A549 (cell line): ENCODE data around the gene GSG1L. TPM values are rescaled to one million over a fixed set of nuclear protein-coding genes. Genes with fewer than 3 reads are reported as not detected.

Experiments
- ATAC-seq, 2 experiments: fragments of 200-7000 bp in 1 of 2; fragments of >200 bp in 1 of 2; cut with Nextera tagmentation in 1 of 2; cut with Tn5 transposase in 1 of 2; 3 replicates each; pipeline versions ENCODE4 v1.8.0 to v1.9.1; 2018 to 2020; ENCODE audit warnings: mild to moderate bottlenecking in 1 of 2, moderate library complexity in 1 of 2
- CTCF ChIA-PET: fragments of 300-600 bp; sonication (Branson Sonifier 250); formaldehyde crosslinking; extraction: SDS; loops from one replicate; lab custom pipeline; 2021; ENCODE audit warnings: antibody characterized with exemption, inconsistent platforms; lab: Yijun Ruan, JAX
- POLR2A ChIA-PET: fragments of 350-600 bp; formaldehyde crosslinking; extraction: SDS; loops from one replicate; lab custom pipeline; 2021; ENCODE audit warnings: antibody characterized with exemption, inconsistent platforms; lab: Yijun Ruan, JAX
- DNase-seq, 2 experiments: peaks; one replicate each; pipeline versions ENCODE4 v3.0.0 to v3.0.0-alpha.2; 2011 to 2016; ENCODE audit warnings: low read depth in 1 of 2, low spot score in 1 of 2
- FAIRE-seq: peaks from 2 replicates; lab custom pipeline; 2011; peaks lifted over from hg19 to GRCh38; lab: Jason Lieb, UNC
- H3K27ac ChIP-seq, 2 experiments: fragments of >200 bp; sonication (Bioruptor Twin); formaldehyde crosslinking; 3 replicates each; pipeline ENCODE4 v1.5.1; 2016 to 2017
- H3K4me1 ChIP-seq: fragments of >200 bp; sonication (Bioruptor Twin); formaldehyde crosslinking; 3 replicates; pipeline ENCODE4 v1.6.1; 2016
- H3K4me2 ChIP-seq: fragments of >200 bp; sonication (Bioruptor Twin); formaldehyde crosslinking; 3 replicates; pipeline ENCODE4 v1.6.1; 2016
- H3K4me3 ChIP-seq: fragments of >200 bp; sonication (Bioruptor Twin); formaldehyde crosslinking; 3 replicates; pipeline ENCODE4 v1.5.1; 2016
- H3K9me3 ChIP-seq: fragments of >200 bp; sonication (Bioruptor Twin); formaldehyde crosslinking; 3 replicates; pipeline ENCODE4 v1.6.1; 2016
- CBX8 ChIP-seq: fragments of 200-600 bp; sonication (generic); IDR thresholded peaks from 2 replicates; pipeline ENCODE4 v1.6.1; 2016
- CHD4 ChIP-seq: fragments of 200-600 bp; sonication (generic); IDR thresholded peaks from 2 replicates; pipeline ENCODE4 v1.6.1; 2016; ENCODE audit warnings: antibody characterized with exemption, mild to moderate bottlenecking, borderline replicate concordance
- E2F6 ChIP-seq: IDR thresholded peaks from 2 replicates; pipeline ENCODE4 v1.6.1; 2012; ENCODE audit warnings: low read depth, borderline replicate concordance
- EHF ChIP-seq: fragments of 250-450 bp; sonication (Bioruptor Pico); IDR thresholded peaks from 2 replicates; pipeline ENCODE4 v1.5.0; 2020; ENCODE audit warnings: mild to moderate bottlenecking
- EHMT2 ChIP-seq: fragments of 200-600 bp; sonication (generic); IDR thresholded peaks from 2 replicates; pipeline ENCODE4 v1.6.1; 2016; ENCODE audit warnings: antibody characterized with exemption, low read depth, mild to moderate bottlenecking, moderate library complexity
- ESRRA ChIP-seq: fragments of 150-350 bp; IDR thresholded peaks from 2 replicates; pipeline ENCODE4 v1.6.1; 2014; ENCODE audit warnings: mild to moderate bottlenecking, low read length, borderline replicate concordance
- FOSB ChIP-seq: fragments of 250-450 bp; sonication (Bioruptor Pico); IDR thresholded peaks from 2 replicates; pipeline ENCODE4 v1.5.0; 2020; ENCODE audit warnings: mild to moderate bottlenecking, moderate library complexity
- HMGXB4 ChIP-seq: fragments of 250-450 bp; sonication (Bioruptor Pico); IDR thresholded peaks from 2 replicates; pipeline ENCODE4 v1.5.0; 2021; ENCODE audit warnings: mild to moderate bottlenecking, moderate library complexity, borderline replicate concordance
- HOXA7 ChIP-seq: fragments of 250-450 bp; sonication (Bioruptor Pico); IDR thresholded peaks from 2 replicates; pipeline ENCODE4 v1.5.0; 2020; ENCODE audit warnings: mild to moderate bottlenecking, moderate library complexity
- HOXB13 ChIP-seq: fragments of 250-450 bp; sonication (Bioruptor Pico); IDR thresholded peaks from 2 replicates; pipeline ENCODE4 v1.5.0; 2020; ENCODE audit warnings: low read depth, mild to moderate bottlenecking, moderate library complexity
- REST ChIP-seq: fragments of 200-600 bp; sonication (generic); IDR thresholded peaks from 2 replicates; pipeline ENCODE4 v1.6.1; 2016; ENCODE audit warnings: antibody characterized with exemption, mild to moderate bottlenecking, moderate library complexity
- SMC3 ChIP-seq: fragments of >200 bp; sonication (Bioruptor Twin); formaldehyde crosslinking; IDR thresholded peaks from 3 replicates; pipeline ENCODE4 v1.6.1; 2018; ENCODE audit warnings: inconsistent platforms
- SREBF2 ChIP-seq: fragments of 450-650 bp; IDR thresholded peaks from 2 replicates; pipeline ENCODE4 v1.6.1; 2014; ENCODE audit warnings: mild to moderate bottlenecking, moderate library complexity
- TP53 ChIP-seq: fragments of 250-450 bp; sonication (Bioruptor Pico); IDR thresholded peaks from 2 replicates; pipeline ENCODE4 v1.5.0; 2021; ENCODE audit warnings: mild to moderate bottlenecking, moderate library complexity
- USF2 ChIP-seq: fragments of 450-650 bp; IDR thresholded peaks from 2 replicates; pipeline ENCODE4 v1.6.1; 2014; ENCODE audit warnings: antibody characterized with exemption
- ZFP36 ChIP-seq: fragments of 450-650 bp; IDR thresholded peaks from 2 replicates; pipeline ENCODE4 v1.6.1; 2014; ENCODE audit warnings: borderline replicate concordance; ENCODE audit not compliant: partially characterized antibody
- ZSCAN20 ChIP-seq: fragments of 250-450 bp; sonication (Bioruptor Pico); IDR thresholded peaks from 2 replicates; pipeline ENCODE4 v1.8.0; 2022; ENCODE audit warnings: mild to moderate bottlenecking, moderate library complexity
- WGBS: methylation state at CpG from one replicate; pipeline ENCODE4 v1.1.6; 2017; ENCODE audit errors: missing lambda C conversion rate; 5-methylcytosine and 5-hydroxymethylcytosine counted together
- polyA plus RNA-seq, 4 experiments: library from polyadenylated mRNA; depleted of rRNA in 3 of 4; stranded (reverse); fragments of >200 nt; fragmentation: RNase III in 1 of 4; extraction: RNeasy Plus Mini Kit Qiagen cat#74134 plus additional on column Dnase treatment in 1 of 4; gene quantifications; 2 replicates in 3 of 4; 3 replicates in 1 of 4; pipeline ENCODE4 v1.2.3, GENCODE V29; 2011 to 2017

The GSG1L gene
- polyA plus RNA-seq, 2 of the 4 experiments (the other 2 are of a cell fraction), result not detected

GRCh38 chr16:27799896-27800295, 263.6 kb downstream of the GSG1L start:
- no peak for DNase-seq
- Histone ChIP-seq H3K4me1 (no peaks in the 10 kb centered on the region), H3K4me3 (no peak overlapping the region), H3K9me3 (no peaks in the 10 kb centered on the region), H3K4me2 (no peak overlapping the region), H3K27ac (no peak overlapping the region)
- CTCF ChIA-PET, result interaction anchor here (0.9 kb wide), 1 partner anchor 262 kb away, joined by 3 read pairs; no protein-coding TSS in a partner anchor
- POLR2A ChIA-PET, result no interaction called here
- 31% methylated on average over 8 of the region's 8 CpGs for WGBS
- TF ChIP-seq E2F6, result no peak
- no peak for TF ChIP-seq HOXB13 (CRISPR knock-in tag)
- TF ChIP-seq ZSCAN20, result no peak
- no peak for TF ChIP-seq HMGXB4 (CRISPR knock-in tag)
- TF ChIP-seq FOSB (CRISPR knock-in tag), result no peak
- TF ChIP-seq TP53, result no peak
- TF ChIP-seq SMC3, result no peak
- TF ChIP-seq EHF (CRISPR knock-in tag), result no peak
- no peak for TF ChIP-seq USF2
- no peak for TF ChIP-seq CBX8
- no peak for TF ChIP-seq ESRRA
- TF ChIP-seq HOXA7, result no peak
- TF ChIP-seq SREBF2, result no peak
- TF ChIP-seq CHD4, result no peak
- ATAC-seq, result no peak
- FAIRE-seq, result no peak

GRCh38 chr16:27798241-27798640, 265.3 kb downstream of the GSG1L start:
- Histone ChIP-seq H3K4me3 (no peak overlapping the region), H3K4me1 (no peaks in the 10 kb centered on the region), H3K9me3 (no peaks in the 10 kb centered on the region), H3K27ac (no peak overlapping the region), H3K4me2 (no peak overlapping the region)
- FAIRE-seq (no peak), DNase-seq (no peak), ATAC-seq (no peak)
- POLR2A ChIA-PET, result no interaction called here
- 27% methylated on average over 5 of the region's 5 CpGs for WGBS
- CTCF ChIA-PET, result interaction anchor here (1.2 kb wide), 1 partner anchor 13 kb away, joined by 3 read pairs; no protein-coding TSS in a partner anchor
- TF ChIP-seq ZFP36, result no peak

GRCh38 chr16:27795992-27796614, 267.4 kb downstream of the GSG1L start:
- ATAC-seq (peak; percentile 69 to 71; a peak in 4 of 6 replicates), DNase-seq (peak in 1 of 2 experiments; percentile 28), FAIRE-seq (no peak)
- Histone ChIP-seq H3K4me2 (no peak overlapping the region), H3K4me3 (no peak overlapping the region), H3K9me3 (no peaks in the 10 kb centered on the region), H3K27ac (no peak overlapping the region), H3K4me1 (no peaks in the 10 kb centered on the region)
- WGBS, result 65% methylated on average over 11 of the region's 11 CpGs
- TF ChIP-seq EHMT2, result peak; percentile 92
- peak; percentile 97 for TF ChIP-seq REST
- TF ChIP-seq ZFP36, result no peak
- ChIA-PET CTCF (no interaction called here), POLR2A (no interaction called here)
